HG03521 (cell line): ENCODE data around the gene CACNA2D3.
"Not testable (repeated sequence)": the region's sequence is repeated elsewhere in the genome, so short reads cannot be mapped to it uniquely, and the experiment has no call there.

Source experiments
- ATAC-seq: cut with Tn5 transposase; IDR thresholded peaks from one replicate; pipeline ENCODE4 v1.9.1; 2021; ENCODE audit warnings: mild to moderate bottlenecking, moderate library complexity; ENCODE audit not compliant: unreplicated experiment

The CACNA2D3 gene

GRCh38 chr3:54122324-54123002 is at the start of gene CACNA2D3:
Gene CACNA2D3, plus strand, starts transcription at chr3:54122552.
- no peak for ATAC-seq

- ATAC-seq: no peak
Measured at GRCh38 chr3:54073386-54073785, 49.0 kb upstream of the CACNA2D3 start.

- ATAC-seq: no peak
Measured at GRCh38 chr3:54079314-54079713, 43.0 kb upstream of the CACNA2D3 start.

GRCh38 chr3:54079730-54080325 is 42.5 kb upstream of the CACNA2D3 start:
- ATAC-seq: no peak

- no peak for ATAC-seq
Measured at GRCh38 chr3:54083921-54084320, 38.4 kb upstream of the CACNA2D3 start.

- ATAC-seq: no peak
Measured at GRCh38 chr3:54085936-54086335, 36.4 kb upstream of the CACNA2D3 start.

GRCh38 chr3:54086652-54087405 is 35.5 kb upstream of the CACNA2D3 start:
- no peak for ATAC-seq

- ATAC-seq: no peak
Measured at GRCh38 chr3:54087581-54088410, 34.6 kb upstream of the CACNA2D3 start.

- ATAC-seq: no peak
Measured at GRCh38 chr3:54093491-54094248, 28.7 kb upstream of the CACNA2D3 start.

- ATAC-seq: no peak
Measured at GRCh38 chr3:54094926-54095325, 27.4 kb upstream of the CACNA2D3 start.

- ATAC-seq: no peak
Measured at GRCh38 chr3:54099381-54099780, 23.0 kb upstream of the CACNA2D3 start.

GRCh38 chr3:54104084-54104483 is 18.3 kb upstream of the CACNA2D3 start:
- no peak for ATAC-seq

GRCh38 chr3:54116129-54116528 is 6.2 kb upstream of the CACNA2D3 start:
- not testable (repeated sequence) for ATAC-seq

- ATAC-seq: no peak
Measured at GRCh38 chr3:54120657-54121413, 1.5 kb upstream of the CACNA2D3 start.

- ATAC-seq: no peak
Measured at GRCh38 chr3:54121414-54122323, 683 bp upstream of the CACNA2D3 start.

GRCh38 chr3:54123003-54123775 is 837 bp downstream of the CACNA2D3 start:
- ATAC-seq: no peak

- ATAC-seq: no peak
Measured at GRCh38 chr3:54123776-54124196, 1.4 kb downstream of the CACNA2D3 start.

GRCh38 chr3:54125300-54125699 is 2.9 kb downstream of the CACNA2D3 start:
- no peak for ATAC-seq
